Measurements from ENCODE around the gene GMPR2.
A peak's percentile ranks its signal among the peaks of the same experiment; 100 is the strongest.

GMPR2 gene

GRCh38 chr14:24232645-24233537, at the start of gene GMPR2:
TSS of gene GMPR2 (plus strand) at chr14:24232929. CDS start at chr14:24233254, 325 bp downstream.
- no peaks in the 10 kb centered on the region for H3K9me3 ChIP-seq (ENCODE audit: control insufficient read depth, insufficient read depth, low read depth, low read length)
- H3K4me1 ChIP-seq (ENCODE audit: control insufficient read depth, insufficient read depth, low read length): peaks cover 11% of the 10 kb centered on the region; the same call in 1 of the 2 replicates
- peak within 1 kb of the TSS; percentile 74; the same call in 1 of the 2 replicates for H3K27ac ChIP-seq (ENCODE audit: low read depth, low read length)
- peak within 1 kb of the TSS; percentile 90 for H3K9ac ChIP-seq (ENCODE audit: low read length)
- H3K36me3 ChIP-seq (ENCODE audit: control insufficient read depth, insufficient read depth, low read length): peaks cover 40% of the 10 kb centered on the region
- no peaks in the 10 kb centered on the region for H3K27me3 ChIP-seq (ENCODE audit: control insufficient read depth, insufficient read depth, low read length)
- peak within 1 kb of the TSS; percentile 99 for H3K4me3 ChIP-seq (ENCODE audit: low read depth, low read length)

GRCh38 chr14:24183014-24183481, 49.7 kb upstream of the GMPR2 start:
- no peaks in the 10 kb centered on the region for H3K9me3 ChIP-seq (ENCODE audit: control insufficient read depth, insufficient read depth, low read depth, low read length)
- H3K4me1 ChIP-seq (ENCODE audit: control insufficient read depth, insufficient read depth, low read length): peaks cover 5% of the 10 kb centered on the region; the same call in 1 of the 2 replicates
- peaks cover 97% of the 10 kb centered on the region for H3K36me3 ChIP-seq (ENCODE audit: control insufficient read depth, insufficient read depth, low read length)
- H3K27ac ChIP-seq (ENCODE audit: low read depth, low read length): no peak overlapping the region
- no peaks in the 10 kb centered on the region for H3K27me3 ChIP-seq (ENCODE audit: control insufficient read depth, insufficient read depth, low read length)
- no peak overlapping the region for H3K9ac ChIP-seq (ENCODE audit: low read length)
- no peak overlapping the region for H3K4me3 ChIP-seq (ENCODE audit: low read depth, low read length)

GRCh38 chr14:24184104-24184970, 48.4 kb upstream of the GMPR2 start:
- Histone ChIP-seq H3K36me3 (ENCODE audit: control insufficient read depth, insufficient read depth, low read length) (peaks cover 84% of the 10 kb centered on the region), H3K9ac (ENCODE audit: low read length) (no peak overlapping the region), H3K27me3 (ENCODE audit: control insufficient read depth, insufficient read depth, low read length) (no peaks in the 10 kb centered on the region), H3K9me3 (ENCODE audit: control insufficient read depth, insufficient read depth, low read depth, low read length) (no peaks in the 10 kb centered on the region), H3K4me1 (ENCODE audit: control insufficient read depth, insufficient read depth, low read length) (peaks cover 5% of the 10 kb centered on the region; the same call in 1 of the 2 replicates), H3K27ac (ENCODE audit: low read depth, low read length) (no peak overlapping the region), H3K4me3 (ENCODE audit: low read depth, low read length) (no peak overlapping the region)

- Histone ChIP-seq H3K4me1 (ENCODE audit: control insufficient read depth, insufficient read depth, low read length) (peaks cover 5% of the 10 kb centered on the region; the same call in 1 of the 2 replicates), H3K4me3 (ENCODE audit: low read depth, low read length) (no peak overlapping the region), H3K27ac (ENCODE audit: low read depth, low read length) (no peak overlapping the region)
Observed at GRCh38 chr14:24185026-24185425, 47.7 kb upstream of the GMPR2 start.

DNA sequence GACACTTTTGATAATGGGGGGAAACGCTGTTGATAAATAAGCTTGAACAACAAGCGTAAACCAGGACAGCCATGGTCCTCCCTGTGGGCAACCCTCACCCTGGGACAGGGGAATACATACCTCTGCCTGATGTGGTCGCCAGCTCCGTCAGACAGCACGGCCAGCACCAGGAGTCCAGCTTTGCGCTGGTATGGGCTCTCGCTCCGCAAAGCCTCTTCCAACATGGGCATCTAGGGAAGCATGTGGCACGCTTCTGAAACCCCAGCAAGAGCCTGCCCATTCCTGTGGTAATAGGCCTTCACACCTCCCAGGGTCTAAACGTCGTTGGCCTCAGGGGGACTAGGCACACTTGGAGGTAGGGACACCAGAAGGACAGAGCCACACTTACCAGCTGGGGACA, 47.0 kb upstream of the GMPR2 start:
- Histone ChIP-seq H3K27ac (ENCODE audit: low read depth, low read length) (no peak overlapping the region), H3K9ac (ENCODE audit: low read length) (no peak overlapping the region), H3K9me3 (ENCODE audit: control insufficient read depth, insufficient read depth, low read depth, low read length) (no peaks in the 10 kb centered on the region), H3K27me3 (ENCODE audit: control insufficient read depth, insufficient read depth, low read length) (no peaks in the 10 kb centered on the region), H3K4me1 (ENCODE audit: control insufficient read depth, insufficient read depth, low read length) (peaks cover 5% of the 10 kb centered on the region; the same call in 1 of the 2 replicates), H3K36me3 (ENCODE audit: control insufficient read depth, insufficient read depth, low read length) (peaks cover 78% of the 10 kb centered on the region), H3K4me3 (ENCODE audit: low read depth, low read length) (no peak overlapping the region)

More at GRCh38 chr14:24185026-24185425, 47.7 kb upstream of the GMPR2 start:
- Histone ChIP-seq H3K9me3 (ENCODE audit: control insufficient read depth, insufficient read depth, low read depth, low read length) (no peaks in the 10 kb centered on the region), H3K36me3 (ENCODE audit: control insufficient read depth, insufficient read depth, low read length) (peaks cover 80% of the 10 kb centered on the region), H3K27me3 (ENCODE audit: control insufficient read depth, insufficient read depth, low read length) (no peaks in the 10 kb centered on the region), H3K9ac (ENCODE audit: low read length) (no peak overlapping the region)

- H3K4me1 ChIP-seq (ENCODE audit: control insufficient read depth, insufficient read depth, low read length): peaks cover 5% of the 10 kb centered on the region; the same call in 1 of the 2 replicates
- no peak overlapping the region for H3K27ac ChIP-seq (ENCODE audit: low read depth, low read length)
- H3K9me3 ChIP-seq (ENCODE audit: control insufficient read depth, insufficient read depth, low read depth, low read length): no peaks in the 10 kb centered on the region
- no peak overlapping the region for H3K4me3 ChIP-seq (ENCODE audit: low read depth, low read length)
- H3K27me3 ChIP-seq (ENCODE audit: control insufficient read depth, insufficient read depth, low read length): no peaks in the 10 kb centered on the region
- H3K9ac ChIP-seq (ENCODE audit: low read length): no peak overlapping the region
- peaks cover 69% of the 10 kb centered on the region for H3K36me3 ChIP-seq (ENCODE audit: control insufficient read depth, insufficient read depth, low read length)
Observed at GRCh38 chr14:24186831-24187538, 45.7 kb upstream of the GMPR2 start.

DNA sequence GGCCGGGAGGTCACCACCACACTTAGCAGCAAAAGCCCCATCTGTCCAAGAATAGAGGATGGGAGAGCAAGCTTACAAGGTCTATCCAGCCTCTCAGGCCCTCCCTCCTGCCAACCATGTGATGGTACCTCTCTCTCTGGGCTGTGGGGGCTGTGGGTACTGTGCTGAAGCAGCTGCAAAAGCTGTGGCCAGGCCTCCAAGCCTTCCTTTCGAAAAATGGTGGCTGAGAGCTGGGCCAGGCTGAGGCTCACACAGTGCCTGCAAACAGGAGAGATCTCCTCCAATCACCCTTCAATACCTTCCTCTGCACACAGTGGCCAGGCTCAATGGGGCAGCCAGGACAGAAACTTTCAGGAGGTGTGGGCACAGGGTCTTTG, 45.2 kb upstream of the GMPR2 start:
- Histone ChIP-seq H3K9ac (ENCODE audit: low read length) (no peak overlapping the region), H3K4me3 (ENCODE audit: low read depth, low read length) (peak overlapping the region; percentile 86), H3K27ac (ENCODE audit: low read depth, low read length) (no peak overlapping the region)

GRCh38 chr14:24188251-24189058, 44.3 kb upstream of the GMPR2 start, which contains the start of gene IPO4:
TSS of gene IPO4 (minus strand) at chr14:24188816. CDS start at chr14:24188787, 29 bp downstream.
- H3K4me1 ChIP-seq (ENCODE audit: control insufficient read depth, insufficient read depth, low read length): peaks cover 5% of the 10 kb centered on the region; the same call in 1 of the 2 replicates
- no peaks in the 10 kb centered on the region for H3K9me3 ChIP-seq (ENCODE audit: control insufficient read depth, insufficient read depth, low read depth, low read length)
- H3K27ac ChIP-seq (ENCODE audit: low read depth, low read length): peak within 1 kb of the TSS; percentile 30; the same call in 1 of the 2 replicates
- H3K27me3 ChIP-seq (ENCODE audit: control insufficient read depth, insufficient read depth, low read length): no peaks in the 10 kb centered on the region
- H3K36me3 ChIP-seq (ENCODE audit: control insufficient read depth, insufficient read depth, low read length): peaks cover 66% of the 10 kb centered on the region
- H3K4me3 ChIP-seq (ENCODE audit: low read depth, low read length): peak within 1 kb of the TSS; percentile 86
- H3K9ac ChIP-seq (ENCODE audit: low read length): peak within 1 kb of the TSS; percentile 86

More for the DNA sequence above, 45.2 kb upstream of the GMPR2 start:
- no peaks in the 10 kb centered on the region for H3K27me3 ChIP-seq (ENCODE audit: control insufficient read depth, insufficient read depth, low read length)
- peaks cover 69% of the 10 kb centered on the region for H3K36me3 ChIP-seq (ENCODE audit: control insufficient read depth, insufficient read depth, low read length)
- peaks cover 5% of the 10 kb centered on the region; the same call in 1 of the 2 replicates for H3K4me1 ChIP-seq (ENCODE audit: control insufficient read depth, insufficient read depth, low read length)
- H3K9me3 ChIP-seq (ENCODE audit: control insufficient read depth, insufficient read depth, low read depth, low read length): no peaks in the 10 kb centered on the region

GRCh38 chr14:24189059-24189375, 43.7 kb upstream of the GMPR2 start:
- Histone ChIP-seq H3K9me3 (ENCODE audit: control insufficient read depth, insufficient read depth, low read depth, low read length) (no peaks in the 10 kb centered on the region), H3K27me3 (ENCODE audit: control insufficient read depth, insufficient read depth, low read length) (no peaks in the 10 kb centered on the region), H3K4me3 (ENCODE audit: low read depth, low read length) (peak overlapping the region; percentile 30; the same call in 1 of the 2 replicates), H3K4me1 (ENCODE audit: control insufficient read depth, insufficient read depth, low read length) (peaks cover 5% of the 10 kb centered on the region; the same call in 1 of the 2 replicates), H3K36me3 (ENCODE audit: control insufficient read depth, insufficient read depth, low read length) (peaks cover 63% of the 10 kb centered on the region), H3K9ac (ENCODE audit: low read length) (peak overlapping the region; percentile 36), H3K27ac (ENCODE audit: low read depth, low read length) (no peak overlapping the region)

Data from HUES6 (cell line).